Fibroblast of the aortic adventitia (primary cell): ENCODE data around the gene TAL2. TPM values are rescaled to one million over a fixed set of nuclear protein-coding genes. Genes with fewer than 3 reads are reported as not detected.

ENCODE experiments used
- DNase-seq: peaks from one replicate; pipeline ENCODE4 v3.0.0-alpha.2; 2010; ENCODE audit warnings: low read depth
- H3K4me3 ChIP-seq: 2 replicates; pipeline ENCODE4 v1.5.1; 2011; ENCODE audit warnings: low read depth, mild to moderate bottlenecking, control low read depth, low read length, moderate library complexity
- CTCF ChIP-seq: IDR thresholded peaks from 2 replicates; pipeline ENCODE4 v1.5.1; 2011; ENCODE audit warnings: mild to moderate bottlenecking, low read length, control low read depth, inconsistent platforms; ENCODE audit not compliant: insufficient read depth
- total RNA-seq: library from RNA; depleted of rRNA; stranded (reverse); fragments of >200 nt; gene quantifications from 2 replicates; pipeline ENCODE4 v1.2.3, GENCODE V29; 2012; ENCODE audit warnings: low replicate concordance

Gene TAL2
- total RNA-seq, 1 donor: not detected

GRCh38 chr9:105672711-105673234 is 10.5 kb downstream of the TAL2 start:
- DNase-seq: no peak
- no peak for TF ChIP-seq CTCF
- H3K4me3 ChIP-seq: no peak overlapping the region

- no peak overlapping the region for H3K4me3 ChIP-seq
- DNase-seq: no peak
- no peak for TF ChIP-seq CTCF
Measured at GRCh38 chr9:105673850-105674387, 11.7 kb downstream of the TAL2 start.

GRCh38 chr9:105676351-105676923 is 14.2 kb downstream of the TAL2 start:
- no peak overlapping the region for H3K4me3 ChIP-seq
- DNase-seq: no peak
- no peak for TF ChIP-seq CTCF

- H3K4me3 ChIP-seq: no peak overlapping the region
- DNase-seq: no peak
- no peak for TF ChIP-seq CTCF
Measured at GRCh38 chr9:105678163-105678562, 15.9 kb downstream of the TAL2 start.

- no peak overlapping the region for H3K4me3 ChIP-seq
- DNase-seq: no peak
Measured at GRCh38 chr9:105678781-105679180, 16.5 kb downstream of the TAL2 start.

GRCh38 chr9:105679257-105680022 is 17.2 kb downstream of the TAL2 start:
- no peak overlapping the region for H3K4me3 ChIP-seq
- no peak for DNase-seq
- no peak for TF ChIP-seq CTCF

More at GRCh38 chr9:105678781-105679180, 16.5 kb downstream of the TAL2 start:
- TF ChIP-seq CTCF: no peak
